ENCODE measurements around the gene GATA3.

The GATA3 gene

DNA sequence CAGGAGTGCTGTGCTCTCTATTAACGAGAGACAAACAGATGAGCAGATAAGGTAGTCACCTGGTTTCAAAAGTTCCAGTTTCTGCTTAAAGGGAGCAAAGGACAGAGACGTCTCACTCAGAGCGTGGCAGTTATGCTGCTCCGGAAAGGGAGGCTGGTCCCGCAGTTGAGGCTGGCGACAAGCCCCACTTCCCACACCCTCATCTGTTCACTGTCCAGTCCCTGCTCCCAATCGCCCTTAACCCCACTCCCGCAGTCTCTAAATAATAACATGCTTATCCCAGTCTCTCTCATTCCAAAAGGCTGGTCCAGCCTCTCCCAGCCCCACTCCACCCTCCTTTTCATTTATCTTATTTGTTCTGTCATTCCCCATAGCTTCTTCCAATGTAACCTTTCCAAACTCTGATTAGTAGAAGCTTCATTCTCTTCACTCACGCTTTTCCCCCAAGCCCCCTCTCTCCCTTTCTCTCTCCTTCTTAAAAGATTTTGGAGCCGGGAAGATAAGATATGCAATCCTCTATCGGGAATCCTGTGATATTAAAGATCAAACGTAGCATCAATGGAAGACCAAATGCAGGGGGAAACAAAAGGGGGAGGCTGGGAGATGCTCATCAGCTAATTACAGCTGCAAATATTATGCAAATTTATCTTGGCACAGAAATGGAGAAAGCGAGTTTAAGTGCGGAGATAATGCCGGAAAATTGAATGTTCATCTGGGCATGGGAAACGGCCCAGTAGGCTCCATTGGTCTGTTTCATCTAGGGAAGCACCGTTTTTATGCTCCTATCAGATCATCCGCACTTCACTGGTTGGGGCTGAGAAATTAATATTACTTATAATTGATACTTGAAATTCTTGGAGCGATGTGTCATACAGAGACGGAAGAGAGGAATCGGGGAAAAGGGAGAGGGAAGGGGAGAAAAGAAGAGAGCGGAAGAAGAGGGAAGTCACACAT is 16.3 kb upstream of the GATA3 start:
- DNase-seq, result no peak

GRCh38 chr10:8039321-8039881 is 15.1 kb upstream of the GATA3 start:
- no peak for DNase-seq

DNA sequence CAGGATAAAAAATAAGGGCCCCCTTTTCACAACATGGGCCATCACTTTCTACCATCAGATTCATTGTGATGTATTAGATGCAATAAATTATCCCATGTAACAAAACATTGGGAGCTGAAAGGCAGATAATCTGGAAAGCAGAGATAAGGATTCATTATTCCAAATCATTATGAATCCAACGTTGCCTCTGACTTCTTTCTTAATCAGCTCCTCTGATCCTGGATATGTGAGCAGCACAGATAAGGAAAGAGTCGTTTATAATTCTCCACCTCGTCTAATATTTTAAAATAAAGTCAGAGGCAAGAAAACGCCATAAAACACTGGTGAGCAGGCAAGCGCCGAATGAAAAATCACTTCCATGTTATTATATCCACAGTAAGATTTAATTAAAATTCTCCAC is 13.8 kb upstream of the GATA3 start:
- no peak for DNase-seq

DNA sequence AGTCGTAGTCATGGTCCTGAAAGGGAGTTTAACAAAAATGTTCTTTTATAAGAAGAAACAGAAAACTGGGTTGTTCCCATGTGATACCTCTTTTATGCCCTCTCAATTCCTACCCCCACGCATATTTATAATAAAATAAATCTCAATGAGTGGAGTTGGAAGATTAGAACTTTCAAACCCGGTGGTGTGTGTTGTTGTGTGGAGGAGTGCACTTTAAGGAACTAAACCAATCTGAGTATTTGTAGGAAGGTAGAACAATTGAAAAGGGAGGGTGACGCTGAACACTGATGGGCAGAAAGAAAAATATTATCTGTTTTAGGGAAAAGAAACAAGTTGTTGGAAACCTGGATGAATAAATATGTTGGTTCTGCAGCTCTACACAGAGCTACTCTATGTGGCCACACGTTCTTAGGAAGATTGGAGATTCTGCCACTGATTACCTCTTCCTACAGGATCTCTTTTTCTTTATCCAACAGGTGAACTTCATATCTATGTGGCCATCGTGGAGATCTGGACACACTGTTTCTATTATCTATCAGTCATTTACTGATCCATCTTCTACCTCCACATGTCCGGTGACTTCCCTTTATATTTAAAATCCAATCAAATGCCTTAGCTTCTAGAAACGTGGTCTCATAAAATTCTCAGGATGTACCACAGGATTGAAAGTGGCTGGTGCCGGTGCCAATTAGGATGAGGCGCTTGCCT is 13.1 kb upstream of the GATA3 start:
- DNase-seq, result no peak

DNA sequence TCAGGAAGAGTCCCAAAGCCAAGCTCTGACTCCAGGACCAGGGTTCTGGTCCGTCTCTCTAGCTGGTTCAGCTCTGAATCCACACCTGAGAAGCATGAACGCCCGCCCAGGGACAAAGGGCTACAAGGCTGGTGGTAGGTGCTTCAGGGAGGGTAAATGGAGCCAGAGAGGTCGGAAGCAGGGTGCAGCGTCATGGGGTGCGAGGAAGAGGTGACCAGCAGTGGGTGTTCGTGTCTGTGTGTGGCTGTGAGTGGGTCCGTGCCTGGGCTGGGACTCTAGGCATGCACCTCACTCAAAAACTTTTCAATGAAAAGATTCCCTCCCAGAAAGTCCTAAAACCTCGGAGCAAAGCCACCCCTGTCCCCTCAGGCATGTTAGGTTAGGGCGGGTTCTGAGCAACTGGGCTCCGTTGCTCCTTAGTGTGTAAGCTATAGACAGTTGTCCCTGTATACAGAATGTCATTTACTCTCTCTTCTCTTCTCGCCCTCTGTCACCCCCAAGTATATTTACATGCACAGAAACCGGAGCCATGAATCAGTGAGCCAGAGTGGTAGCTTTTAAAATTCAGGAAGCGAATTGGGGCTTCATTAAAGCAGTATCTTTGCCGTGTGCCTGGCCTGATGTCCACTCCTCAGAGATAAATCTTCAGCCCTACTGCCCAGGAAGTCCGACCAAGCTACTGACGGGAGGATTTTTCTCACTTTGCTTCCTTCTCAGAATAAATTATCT is 12.3 kb upstream of the GATA3 start:
- no peak for DNase-seq

- DNase-seq, result no peak
These were observed 11.5 kb upstream of the GATA3 start for GRCh38 chr10:8042721-8043568.

DNA sequence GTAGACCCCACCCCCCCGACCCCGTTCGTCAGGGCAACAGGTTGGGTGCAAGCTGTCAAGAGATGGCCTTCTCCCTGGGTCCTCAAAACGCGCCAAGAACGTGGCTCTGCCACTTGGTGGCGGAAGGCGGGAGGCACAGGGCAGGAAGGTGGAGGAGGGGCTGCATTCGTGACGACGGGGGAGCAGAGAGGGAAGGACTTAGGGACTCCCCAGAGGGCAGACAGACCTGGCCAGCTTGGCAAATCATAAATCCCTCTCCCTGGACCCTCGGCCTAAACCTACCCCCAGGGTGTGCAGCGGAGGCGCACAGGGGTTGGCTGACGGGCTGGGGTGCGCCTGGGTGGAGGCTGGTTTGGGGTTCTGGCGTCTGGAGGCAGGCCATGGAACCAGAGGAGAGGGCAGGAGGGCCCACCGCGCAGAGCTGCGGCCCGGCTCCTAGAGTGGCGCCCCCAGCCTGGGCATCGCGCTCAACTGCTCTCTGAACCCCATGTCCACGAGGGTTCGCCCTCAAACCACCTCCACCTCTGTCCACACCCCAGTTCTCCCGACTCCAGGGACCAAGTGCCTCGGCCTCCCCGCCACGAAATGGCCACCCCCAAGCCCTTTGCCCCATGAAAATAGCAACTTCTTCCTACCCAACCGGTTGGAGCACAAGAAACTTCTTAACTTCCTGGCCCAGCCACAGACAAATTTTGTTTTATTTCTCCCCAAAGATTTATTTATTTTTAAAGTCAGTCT is 10.8 kb upstream of the GATA3 start:
- no peak for DNase-seq

DNA sequence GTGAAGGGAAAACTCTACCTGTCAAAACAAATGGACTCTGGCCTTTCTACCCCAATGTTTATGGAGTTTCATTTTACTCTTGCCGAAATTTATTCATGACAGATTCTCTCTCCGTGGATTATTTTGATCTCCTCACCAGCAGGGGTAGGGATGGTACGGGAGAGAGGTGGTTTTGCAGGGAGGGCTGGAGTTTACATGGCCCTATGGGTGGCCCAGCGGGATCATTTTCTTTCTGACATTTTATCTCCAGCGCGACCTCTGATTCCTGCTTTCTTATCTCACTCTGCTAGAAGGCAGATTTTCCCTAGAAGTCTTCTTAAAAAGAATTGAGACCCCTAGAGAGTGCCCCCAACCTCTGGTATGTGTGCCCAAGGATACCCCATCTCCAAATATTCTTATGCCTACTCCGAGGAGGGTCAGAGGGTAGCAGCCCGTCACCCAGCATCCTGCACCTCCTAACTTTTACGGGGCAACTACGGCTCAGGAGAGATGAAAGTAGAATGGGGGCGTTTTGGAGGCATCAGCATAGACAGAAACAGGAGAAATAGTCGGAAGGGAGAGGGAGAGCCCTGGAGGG is 10.1 kb upstream of the GATA3 start:
- DNase-seq, result no peak

- DNase-seq, result no peak
These were observed 9.4 kb upstream of the GATA3 start for GRCh38 chr10:8044908-8045725.

- no peak for DNase-seq
These were observed 8.6 kb upstream of the GATA3 start for GRCh38 chr10:8045726-8046494.

GRCh38 chr10:8047452-8048280 is 6.8 kb upstream of the GATA3 start:
- no peak for DNase-seq

DNA sequence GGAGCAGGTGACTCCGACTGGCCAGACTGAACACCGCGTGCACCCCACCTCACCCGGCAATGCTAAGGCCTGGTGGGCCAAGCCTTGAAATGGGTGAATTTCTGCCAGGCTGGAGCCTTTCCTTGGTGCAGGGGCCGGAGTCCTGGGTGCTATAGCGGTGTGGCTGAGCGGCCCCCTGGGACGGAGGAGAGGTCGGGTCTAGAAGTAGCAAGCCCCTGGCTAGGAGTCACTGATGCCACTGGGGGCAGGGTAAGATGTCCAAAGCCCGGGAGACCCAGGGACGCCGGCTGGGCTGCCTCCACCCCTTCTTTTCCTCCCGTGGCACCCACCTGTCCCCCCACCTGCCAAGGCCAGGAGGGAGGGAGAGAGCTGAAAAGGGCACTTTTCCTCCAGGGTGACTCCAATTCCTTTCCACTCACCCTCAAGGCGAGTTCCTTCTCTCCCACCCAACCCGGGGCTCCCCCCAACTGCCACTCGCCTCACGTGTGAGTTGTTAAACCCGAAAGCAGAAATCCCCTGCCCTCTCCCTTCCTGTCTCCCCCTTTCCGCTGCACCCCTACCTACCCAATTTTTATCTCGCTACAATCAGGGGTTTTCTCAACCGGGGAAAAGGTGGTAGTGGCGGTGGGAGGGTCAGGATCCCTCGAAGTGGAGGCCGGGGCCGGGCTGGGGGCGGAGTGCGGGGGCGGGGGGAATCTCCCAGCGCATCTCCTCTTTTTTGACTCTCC is 6.0 kb upstream of the GATA3 start:
- DNase-seq, result no peak

GRCh38 chr10:8049045-8049864 is 5.2 kb upstream of the GATA3 start:
- no peak for DNase-seq

GRCh38 chr10:8049865-8050555 is 4.5 kb upstream of the GATA3 start:
- no peak for DNase-seq

DNA sequence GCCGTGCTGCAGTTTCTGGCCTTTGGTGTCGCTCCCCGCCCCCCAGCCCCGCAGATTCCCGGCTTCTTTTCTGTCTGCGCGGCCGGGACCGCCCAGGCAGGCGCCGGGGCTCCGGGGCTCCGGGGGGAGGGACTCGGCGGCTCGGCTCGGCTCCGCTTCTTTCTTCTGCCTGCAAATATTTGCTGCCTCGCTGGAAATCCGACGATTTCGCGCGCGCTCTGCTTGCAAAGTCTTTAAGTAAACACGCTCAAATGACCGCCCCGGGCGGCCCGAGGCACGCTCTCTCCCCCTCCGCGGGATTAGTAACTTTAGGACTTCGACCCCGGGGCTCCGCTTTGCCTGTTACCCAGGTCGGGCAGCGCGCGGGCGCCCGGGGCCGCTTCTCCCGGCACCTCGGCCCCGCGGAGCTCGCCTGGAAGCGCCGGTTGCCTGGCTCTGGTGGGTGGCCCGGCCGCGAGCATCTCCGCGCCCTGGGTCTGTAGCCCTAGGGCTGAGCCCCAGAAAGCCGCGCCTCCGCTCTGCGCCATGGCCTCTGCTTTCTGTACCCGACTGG is 3.9 kb upstream of the GATA3 start:
- DNase-seq, result no peak
